NB4 (cell line): ENCODE data around the gene CA10.

ENCODE experiments used
- CTCF ChIP-seq: IDR thresholded peaks from one replicate; pipeline ENCODE4 v1.5.1; 2012; ENCODE audit warnings: low read depth, low read length
- MAX ChIP-seq: IDR thresholded peaks from 2 replicates; pipeline ENCODE4 v1.6.1; 2011; ENCODE audit warnings: low read depth, low read length
- MYC ChIP-seq: IDR thresholded peaks from 2 replicates; pipeline ENCODE4 v1.6.1; 2011; ENCODE audit warnings: low read depth, low read length
- POLR2A ChIP-seq: IDR thresholded peaks from 2 replicates; pipeline ENCODE4 v1.6.1; 2011; ENCODE audit warnings: mild to moderate bottlenecking; ENCODE audit not compliant: insufficient read length; ENCODE audit errors: extremely low read depth

DNA sequence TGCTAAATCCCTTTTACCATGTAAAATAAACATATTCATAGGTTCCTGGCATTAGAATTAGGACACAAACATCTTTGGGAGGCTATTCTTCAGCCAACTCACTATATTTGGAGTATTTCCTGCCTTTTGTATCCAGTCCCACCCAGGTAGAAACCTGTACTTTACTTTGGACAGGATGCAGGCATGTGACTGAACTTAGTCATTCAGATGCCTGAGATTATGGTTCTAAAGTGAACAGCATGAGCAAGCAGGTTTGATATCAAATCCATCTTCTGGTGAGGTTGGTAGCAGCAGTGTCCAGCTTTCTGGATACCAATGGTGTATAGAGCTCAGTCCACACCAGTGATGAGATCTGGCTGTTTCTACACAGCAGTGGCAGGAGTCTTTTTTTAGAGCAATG, 20.2 kb downstream of the CA10 start:
- TF ChIP-seq CTCF = no peak
- no peak for TF ChIP-seq POLR2A
- TF ChIP-seq MAX = no peak
- TF ChIP-seq MYC = no peak
